Activated T-helper 17 cell treated with anti-CD3 and anti-CD28 coated beads, Interleukin-2, amount 50 U/mL, for 72 hours (primary cell): ENCODE results near the gene SCUBE1. TPM values are rescaled to one million over a fixed set of nuclear protein-coding genes. Genes with fewer than 3 reads are reported as not detected.

Experiments used
- ATAC-seq: fragments of 150-1000 bp; cut with Tn5 transposase; replicated peaks from 2 replicates; pipeline ENCODE4 v1.10.0; 2021; ENCODE audit warnings: mild to moderate bottlenecking, moderate library complexity
- H3K27ac Mint-ChIP-seq: one replicate; pipeline ENCODE4 v1.8.0; 2022; ENCODE audit warnings: mixed read lengths
- H3K27me3 Mint-ChIP-seq: one replicate; pipeline ENCODE4 v1.8.0; 2022; ENCODE audit warnings: mixed read lengths
- H3K36me3 Mint-ChIP-seq: one replicate; pipeline ENCODE4 v1.8.0; 2022; ENCODE audit warnings: low read depth, mild to moderate bottlenecking, mixed read lengths
- H3K4me1 Mint-ChIP-seq: one replicate; pipeline ENCODE4 v1.8.0; 2022; ENCODE audit warnings: mixed read lengths
- H3K4me3 Mint-ChIP-seq: one replicate; pipeline ENCODE4 v1.8.0; 2022; ENCODE audit warnings: mild to moderate bottlenecking, mixed read lengths
- H3K9me3 Mint-ChIP-seq: one replicate; pipeline ENCODE4 v1.8.0; 2022; ENCODE audit warnings: mixed read lengths
- total RNA-seq, 2 donors: library from RNA; stranded (reverse); gene quantifications; one replicate each; pipeline ENCODE4 v1.2.3, GENCODE V29; 2022

The SCUBE1 gene
- total RNA-seq, 2 donors from 2014 or later = not detected

GRCh38 chr22:43151251-43152002 lies 191.7 kb downstream of the SCUBE1 start, which contains the start of gene TSPO:
TSS of gene TSPO (plus strand) at chr22:43151559. CDS start at chr22:43159239, 7,680 bp downstream.
- Mint-ChIP-seq H3K9me3 (no peaks in the 10 kb centered on the region), H3K27ac (peak within 1 kb of the TSS; percentile 97), H3K4me1 (peaks cover 10% of the 10 kb centered on the region), H3K4me3 (peak within 1 kb of the TSS; percentile 97), H3K36me3 (no peaks in the 10 kb centered on the region), H3K27me3 (no peaks in the 10 kb centered on the region)
- ATAC-seq = peak; percentile 80

GRCh38 chr22:43150731-43151206 lies 192.4 kb downstream of the SCUBE1 start:
- Mint-ChIP-seq H3K27ac (peak overlapping the region; percentile 97), H3K36me3 (no peaks in the 10 kb centered on the region), H3K9me3 (no peaks in the 10 kb centered on the region), H3K4me3 (peak overlapping the region; percentile 97), H3K27me3 (no peaks in the 10 kb centered on the region), H3K4me1 (peaks cover 10% of the 10 kb centered on the region)
- peak; percentile 3 for ATAC-seq

- H3K4me3 Mint-ChIP-seq = no peak overlapping the region
- H3K9me3 Mint-ChIP-seq = no peaks in the 10 kb centered on the region
- no peak overlapping the region for H3K27ac Mint-ChIP-seq
- H3K27me3 Mint-ChIP-seq = no peaks in the 10 kb centered on the region
- H3K36me3 Mint-ChIP-seq = no peaks in the 10 kb centered on the region
- peaks cover 10% of the 10 kb centered on the region for H3K4me1 Mint-ChIP-seq
- ATAC-seq = no peak
Observed at GRCh38 chr22:43148581-43148980, 194.6 kb downstream of the SCUBE1 start.

GRCh38 chr22:43147821-43148220 lies 195.4 kb downstream of the SCUBE1 start:
- H3K9me3 Mint-ChIP-seq = no peaks in the 10 kb centered on the region
- ATAC-seq = no peak
- H3K36me3 Mint-ChIP-seq = no peaks in the 10 kb centered on the region
- no peaks in the 10 kb centered on the region for H3K27me3 Mint-ChIP-seq
- H3K27ac Mint-ChIP-seq = no peak overlapping the region
- H3K4me1 Mint-ChIP-seq = peaks cover 5% of the 10 kb centered on the region
- no peak overlapping the region for H3K4me3 Mint-ChIP-seq

Other genes starting within 250 kb of the SCUBE1 start
- 1 to 10 TPM; 1.9 to 4.0 TPM for gene BIK, start 232.6 kb downstream of the SCUBE1 start, total RNA-seq
- 10 to 100 TPM in 1 of 2 donors, 1 to 10 TPM in 1; 7.3 to 18.2 TPM for gene MCAT, start 200.0 kb downstream of the SCUBE1 start, total RNA-seq
- 100 to 1,000 TPM; 127 to 199 TPM for gene TSPO, start 191.8 kb downstream of the SCUBE1 start, total RNA-seq
- gene TTLL12, start 156.2 kb downstream of the SCUBE1 start, total RNA-seq = 10 to 100 TPM; 53.5 to 84.8 TPM
- gene MPPED1, start 68.6 kb upstream of the SCUBE1 start, total RNA-seq = not detected